ENCODE results near the gene GATD1.
"Not testable (repeated sequence)": the region's sequence is repeated elsewhere in the genome, so short reads cannot be mapped to it uniquely, and the experiment has no call there.

GATD1 gene

DNA sequence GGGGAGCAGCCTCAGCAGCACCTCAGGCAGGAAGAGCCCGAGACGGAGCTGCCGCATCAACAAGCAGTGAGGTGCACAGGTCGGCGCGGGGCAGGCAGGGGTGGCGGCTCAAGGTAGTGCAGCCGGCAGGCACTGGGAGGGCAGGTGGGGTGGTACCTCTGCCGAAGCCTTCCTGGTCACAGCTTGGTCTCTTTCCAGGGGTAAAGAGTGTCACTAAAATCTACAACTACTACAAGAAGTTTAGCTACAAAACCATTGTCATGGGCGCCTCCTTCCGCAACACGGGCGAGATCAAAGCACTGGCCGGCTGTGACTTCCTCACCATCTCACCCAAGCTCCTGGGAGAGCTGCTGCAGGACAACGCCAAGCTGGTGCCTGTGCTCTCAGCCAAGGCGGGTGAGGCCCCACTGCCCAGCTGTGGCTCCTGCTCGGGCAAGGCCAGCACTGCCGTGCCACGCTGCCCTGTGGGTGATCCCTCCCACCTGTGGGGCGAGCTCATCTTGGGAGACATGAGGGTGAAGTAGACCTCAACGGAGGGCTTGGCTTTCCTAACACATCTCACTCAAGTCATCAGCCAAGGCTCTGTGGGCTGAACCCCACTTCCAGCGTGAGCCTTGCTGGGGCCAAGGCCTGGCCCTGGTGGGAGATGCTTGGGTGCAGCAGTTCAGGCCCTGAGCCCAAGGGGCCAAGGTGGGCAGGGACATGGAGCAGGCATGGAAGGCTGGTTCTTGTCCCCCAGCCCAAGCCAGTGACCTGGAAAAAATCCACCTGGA is 13.6 kb downstream of the GATD1 start:
- no peak for DNase-seq (ENCODE audit: low read depth in 2 of 2)

DNA sequence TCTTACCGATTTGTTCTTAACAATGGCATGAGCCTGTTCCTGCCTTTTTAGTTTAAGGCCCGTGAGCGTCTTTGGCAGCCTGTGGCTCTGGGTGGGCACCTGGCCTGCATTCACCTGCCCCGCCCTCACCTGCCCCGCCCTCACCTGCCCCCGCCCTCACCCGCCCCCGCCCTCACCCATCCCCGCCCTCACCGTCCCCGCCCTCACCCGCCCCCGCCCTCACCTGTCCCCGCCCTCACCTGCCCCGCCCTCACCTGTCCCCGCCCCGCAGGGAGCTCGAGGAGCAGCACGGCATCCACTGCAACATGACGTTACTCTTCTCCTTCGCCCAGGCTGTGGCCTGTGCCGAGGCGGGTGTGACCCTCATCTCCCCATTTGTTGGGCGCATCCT is 14.2 kb downstream of the GATD1 start:
- DNase-seq (ENCODE audit: low read depth in 2 of 2) = no peak

DNA sequence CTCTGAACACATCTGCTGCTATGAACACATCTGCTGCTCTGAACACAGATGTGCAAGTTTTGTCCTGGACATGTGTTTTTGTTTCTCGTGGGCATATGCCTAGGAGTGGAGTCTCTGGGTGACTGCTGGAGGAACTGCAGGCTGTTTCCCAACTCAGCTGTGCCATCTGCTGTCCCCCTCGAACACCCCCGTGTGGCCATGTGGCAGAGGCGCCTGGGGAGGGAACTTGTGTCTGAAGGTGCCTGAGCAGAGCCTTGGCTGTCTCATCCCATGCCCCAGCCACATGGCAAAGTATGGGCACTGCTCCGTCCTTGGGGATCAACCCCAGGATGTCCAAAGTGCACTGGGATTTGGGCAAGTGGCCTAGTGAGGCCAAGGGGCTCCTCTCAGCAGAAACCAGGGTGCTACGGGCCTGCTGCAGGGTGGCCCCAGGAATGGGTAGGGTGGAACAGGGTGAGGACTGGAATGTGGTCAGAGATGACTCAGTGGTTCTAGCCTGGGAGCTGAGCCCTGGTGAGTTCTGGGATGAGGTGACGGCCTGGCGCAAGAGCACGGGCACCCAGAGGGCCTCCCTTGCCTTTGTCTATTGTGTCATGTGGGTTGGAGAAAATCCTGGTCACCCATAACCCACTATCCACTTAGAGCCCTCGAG is 14.7 kb downstream of the GATD1 start:
- DNase-seq (ENCODE audit: low read depth in 2 of 2) = no peak

DNA sequence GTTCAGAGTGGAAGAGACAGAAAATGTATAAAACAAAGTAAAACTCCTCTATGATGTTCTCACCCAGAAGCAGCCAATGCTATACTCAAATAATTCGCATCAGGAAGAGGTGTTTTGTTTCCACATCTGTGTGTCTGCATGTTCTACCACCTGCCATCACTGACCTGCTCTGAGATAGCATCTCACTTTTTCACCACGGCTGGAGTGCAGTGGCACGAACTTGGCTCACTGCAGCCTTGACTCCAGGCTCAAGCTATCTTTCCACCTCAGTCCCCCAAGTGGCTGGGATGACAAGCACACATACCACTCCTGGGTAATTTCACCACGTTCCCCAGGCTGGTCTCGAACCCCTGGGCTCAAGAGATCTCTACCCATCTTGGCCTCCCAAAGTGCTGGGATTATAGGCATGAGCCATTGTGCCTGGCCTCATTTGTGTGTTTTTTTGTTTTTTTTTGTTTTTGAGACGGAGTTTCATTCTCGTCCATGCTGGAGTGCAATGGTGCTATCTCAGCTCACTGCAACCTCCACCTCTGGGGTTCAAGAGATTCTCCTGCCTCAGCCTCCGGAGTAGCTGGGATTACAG is 15.7 kb downstream of the GATD1 start:
- no peak for DNase-seq (ENCODE audit: low read depth in 2 of 2)

DNA sequence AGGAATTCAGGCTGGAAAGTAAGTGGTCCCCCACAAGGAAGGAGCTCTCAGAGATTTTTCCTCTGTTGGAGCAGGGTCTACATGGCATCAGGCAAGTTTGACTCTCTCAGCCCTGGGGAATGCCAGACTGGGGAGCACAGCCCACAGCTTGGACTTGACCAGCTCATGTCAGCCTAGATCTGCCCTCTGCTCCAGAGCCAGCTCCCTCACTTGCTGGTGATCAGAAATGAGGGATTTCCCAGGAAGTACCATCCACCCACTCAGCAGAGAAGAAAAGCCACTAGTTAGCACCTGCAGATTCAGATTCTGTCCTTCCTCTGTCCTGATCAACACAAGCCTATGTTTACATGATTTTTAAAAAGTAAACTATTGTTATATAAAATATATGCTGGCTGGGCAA is 17.1 kb downstream of the GATD1 start:
- DNase-seq (ENCODE audit: low read depth in 2 of 2) = no peak

DNA sequence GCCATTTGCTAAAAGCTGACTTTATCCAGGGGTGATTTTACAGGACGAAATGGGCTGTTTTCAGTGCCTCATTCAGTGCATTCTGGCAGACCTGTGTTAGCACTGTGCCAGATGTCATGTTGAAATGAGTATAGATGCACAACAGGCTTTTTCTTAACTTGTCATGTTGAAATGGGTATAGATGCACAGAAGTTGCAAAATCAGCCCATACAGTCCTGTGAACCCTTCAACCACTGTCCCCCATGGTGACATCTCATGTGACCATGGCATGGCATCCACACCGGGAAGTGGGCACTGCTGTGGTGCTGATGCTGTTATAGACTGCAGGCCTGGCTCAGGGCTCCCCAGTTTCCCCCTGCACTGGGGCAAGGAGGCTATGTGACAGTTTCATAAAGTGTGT is 27.6 kb downstream of the GATD1 start:
- no peak for DNase-seq (ENCODE audit: low read depth in 2 of 2)

DNA sequence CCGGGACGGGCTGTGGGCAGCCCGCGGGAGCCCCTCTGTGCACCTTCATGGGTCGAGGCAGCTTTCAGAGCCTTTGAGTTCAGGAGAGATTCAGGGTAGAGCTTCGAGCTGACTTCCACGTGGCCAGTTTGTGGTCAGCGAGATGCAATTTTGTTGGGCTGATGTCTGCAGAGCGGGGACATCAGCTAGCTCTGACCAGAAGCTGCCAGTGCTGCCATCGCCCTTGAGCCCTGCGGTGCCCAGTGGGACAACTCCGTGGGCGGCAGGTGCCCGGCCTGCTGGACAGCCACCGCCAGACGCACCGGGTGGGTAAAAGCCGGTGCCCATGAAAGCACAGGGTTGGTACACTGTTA is 29.3 kb downstream of the GATD1 start:
- no peak for DNase-seq (ENCODE audit: low read depth in 2 of 2)

DNA sequence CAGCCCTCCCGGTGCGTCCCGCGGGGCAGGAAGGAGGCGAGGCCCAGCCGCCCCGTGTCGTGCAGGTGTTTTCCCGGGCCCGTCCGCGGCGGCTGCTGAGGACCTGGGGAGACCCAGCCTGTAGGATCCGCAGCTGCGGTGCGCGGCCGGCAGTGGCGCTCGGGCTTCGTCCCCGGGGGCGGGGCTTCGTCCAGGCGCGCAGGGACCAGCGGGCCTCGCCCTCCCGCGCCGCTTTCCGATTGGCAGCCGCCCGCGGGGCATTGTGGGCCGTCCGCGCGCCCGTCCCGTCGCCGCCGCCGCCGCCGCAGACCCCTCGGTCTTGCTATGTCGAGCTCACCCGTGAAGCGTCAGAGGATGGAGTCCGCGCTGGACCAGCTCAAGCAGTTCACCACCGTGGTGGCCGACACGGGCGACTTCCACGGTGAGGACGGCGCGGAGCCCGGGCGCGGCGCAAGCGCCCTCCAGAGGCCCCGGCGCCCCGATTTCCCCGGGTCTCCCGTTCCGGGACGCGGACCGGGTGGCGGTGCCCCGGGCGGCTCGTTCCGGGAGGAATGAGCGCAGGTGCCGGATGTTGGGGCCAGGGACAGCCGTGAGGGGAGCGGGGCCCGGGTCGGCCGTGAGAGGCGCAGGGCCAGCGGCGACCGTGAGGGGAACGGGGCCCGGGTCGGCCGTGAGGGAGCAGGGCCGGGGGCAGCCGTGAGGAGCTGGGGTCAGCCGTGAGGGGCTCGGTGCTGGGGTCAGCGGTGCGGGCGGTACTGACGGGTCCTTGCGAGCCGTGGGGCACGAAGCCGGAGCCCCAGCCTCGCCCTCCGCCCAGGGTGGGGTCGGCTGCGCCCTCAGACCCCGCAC is 29.9 kb downstream of the GATD1 start, which contains the start of gene TALDO1:
Gene TALDO1 (plus strand): TSS at position 307 of the 849 bp plus-strand sequence. CDS start 18 bp downstream, at position 325.
- peak; percentile 62 to 66 for DNase-seq (ENCODE audit: low read depth in 2 of 2)

DNA sequence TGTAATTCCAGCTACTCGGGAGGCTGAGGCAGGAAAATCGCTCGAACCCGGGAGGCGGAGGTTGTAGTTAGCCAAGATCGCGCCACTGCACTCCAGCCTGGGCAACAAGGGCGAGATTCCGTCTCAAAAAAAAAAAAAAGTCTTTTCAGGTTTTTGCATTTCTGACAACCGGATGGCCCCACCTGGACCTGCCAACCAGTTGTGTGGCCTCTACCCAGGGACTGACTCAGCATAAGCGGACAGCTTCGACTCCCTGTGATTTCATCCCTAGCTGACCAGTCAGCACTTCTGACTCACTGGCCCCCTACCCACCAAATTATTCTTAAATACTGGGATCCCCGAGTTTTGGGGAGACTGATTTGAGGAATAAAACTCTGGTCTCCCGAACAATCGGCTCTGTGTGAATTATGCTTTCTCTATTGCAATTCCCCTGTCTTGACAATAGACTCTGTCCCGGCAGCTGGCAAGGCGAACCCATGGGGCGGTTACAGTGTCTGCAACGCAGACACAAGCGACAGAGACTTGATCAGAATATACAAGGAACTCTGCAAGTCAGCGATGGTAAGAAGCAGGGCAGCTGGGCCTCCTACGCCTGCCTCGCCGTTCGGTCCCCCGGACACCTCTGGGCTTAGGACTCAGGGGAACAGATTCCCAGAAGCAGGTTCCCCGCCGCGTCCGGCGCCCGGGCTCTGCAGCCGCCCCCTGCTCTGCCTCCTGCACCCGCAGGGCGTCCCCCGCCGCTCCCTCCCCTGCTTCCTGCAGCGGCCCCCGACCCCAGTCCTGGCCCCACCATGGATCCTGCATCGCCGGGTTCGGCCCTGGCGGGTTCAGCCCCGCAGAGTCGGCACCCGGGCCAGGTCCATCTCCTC is 30.8 kb downstream of the GATD1 start:
- no peak for DNase-seq (ENCODE audit: low read depth in 2 of 2)

DNA sequence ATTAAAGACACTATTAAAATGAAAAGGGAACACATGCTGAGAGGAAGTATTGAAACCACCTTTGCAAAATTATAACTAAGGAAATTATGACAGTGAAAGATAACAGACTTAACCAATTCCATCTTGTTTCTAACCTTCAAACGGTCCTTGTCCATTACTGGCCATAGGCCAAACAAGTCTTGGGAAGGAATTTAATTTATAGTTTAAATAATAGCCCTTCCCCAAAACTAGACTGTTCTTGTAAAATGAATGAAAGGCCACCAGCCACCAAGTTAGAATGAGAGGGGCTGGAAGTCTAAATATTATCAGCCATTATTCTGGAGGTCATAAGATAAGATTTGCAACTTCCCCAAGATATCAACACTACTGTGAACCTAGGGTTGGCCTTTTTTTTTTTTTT is 31.9 kb downstream of the GATD1 start:
- DNase-seq (ENCODE audit: low read depth in 2 of 2) = no peak

DNA sequence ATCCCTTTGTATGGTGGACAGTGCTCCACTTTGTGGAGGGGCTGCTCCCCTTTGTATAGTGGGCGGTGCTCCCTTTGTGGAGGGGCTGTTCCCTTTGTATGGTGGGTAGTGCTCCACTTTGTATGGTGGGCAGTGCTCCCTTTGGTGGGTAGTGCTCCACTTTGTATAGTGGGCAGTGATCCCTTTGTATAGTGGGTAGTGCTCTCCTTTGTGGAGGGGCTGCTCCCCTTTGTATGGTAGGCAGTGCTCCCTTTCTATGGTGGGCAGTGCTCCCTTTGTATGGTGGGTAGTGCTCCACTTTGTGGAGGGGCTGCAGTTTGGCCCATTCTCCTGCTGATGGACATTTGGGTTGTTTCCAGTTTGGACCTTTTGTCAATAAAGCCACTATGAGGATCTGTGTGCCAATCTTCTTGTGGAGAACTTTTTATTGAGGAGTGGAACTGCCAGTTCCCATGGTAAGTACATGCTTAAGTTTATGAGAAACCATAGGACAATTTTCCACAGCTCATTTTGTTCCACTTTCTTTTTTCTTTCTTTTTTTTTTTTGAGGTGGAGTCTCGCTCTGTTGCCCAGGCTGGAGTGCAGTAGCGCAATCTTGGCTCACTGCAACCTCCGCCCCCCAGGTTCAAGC is 34.6 kb downstream of the GATD1 start:
- no peak for DNase-seq (ENCODE audit: low read depth in 2 of 2)

DNA sequence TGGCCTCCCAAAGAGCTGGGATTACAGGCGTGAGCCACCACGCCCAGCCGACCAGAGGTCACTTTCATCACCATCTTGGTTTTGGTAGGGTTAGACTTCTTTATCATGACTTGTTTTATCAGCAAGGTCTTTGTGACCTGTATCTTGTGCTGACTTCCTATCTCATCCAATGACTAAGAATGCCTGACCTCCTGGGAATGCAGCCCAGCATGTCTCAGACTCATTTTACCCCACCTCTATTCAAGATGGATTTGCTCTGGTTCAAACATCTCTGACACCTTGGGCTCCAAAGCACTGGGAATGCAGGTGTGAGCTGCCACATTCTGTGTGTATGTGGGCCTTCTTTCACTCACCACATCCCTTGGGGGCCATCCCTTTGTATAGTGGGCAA is 35.1 kb downstream of the GATD1 start:
- DNase-seq (ENCODE audit: low read depth in 2 of 2) = no peak

DNA sequence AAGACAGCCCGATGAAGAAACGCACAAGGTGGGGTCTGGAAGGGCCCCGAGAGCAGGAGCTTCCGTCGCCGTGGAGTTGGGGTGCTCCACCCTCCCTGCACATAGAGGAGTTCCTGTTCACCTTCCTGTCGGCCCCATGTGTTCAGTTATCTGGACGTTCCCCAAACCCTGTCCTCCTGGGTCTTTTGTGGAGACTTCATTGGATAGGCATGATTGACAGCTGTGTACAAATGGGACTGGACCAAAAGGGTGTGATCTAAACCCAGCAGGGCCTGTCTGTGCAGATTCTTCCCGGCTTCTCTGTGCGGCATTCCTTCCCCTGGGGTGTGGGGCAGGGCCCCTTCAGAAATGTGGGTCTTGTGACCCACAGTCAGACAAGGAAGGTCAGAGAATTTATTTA is 39.4 kb downstream of the GATD1 start:
- not testable (repeated sequence) for DNase-seq (ENCODE audit: low read depth in 2 of 2)

DNA sequence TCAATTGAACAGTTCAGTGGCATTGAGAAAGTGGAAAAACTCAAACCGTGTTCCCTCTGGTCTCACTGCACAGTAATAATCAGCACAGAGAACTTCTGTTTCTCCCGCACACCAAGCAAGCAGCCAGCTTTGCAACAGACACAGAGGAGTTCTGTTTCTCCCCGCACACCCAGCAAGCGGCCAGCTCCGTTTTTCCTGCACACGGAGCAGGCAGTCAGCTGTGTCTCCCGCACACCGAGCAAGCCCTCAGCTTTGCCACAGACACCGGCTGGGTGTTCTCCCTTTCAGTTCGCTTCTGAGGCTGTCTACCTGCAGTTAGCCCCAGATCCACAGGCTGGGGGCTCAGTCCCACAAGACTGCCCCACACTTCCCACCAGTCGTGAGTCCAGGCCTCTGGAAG is 39.9 kb downstream of the GATD1 start:
- DNase-seq (ENCODE audit: low read depth in 2 of 2) = no peak

DNA sequence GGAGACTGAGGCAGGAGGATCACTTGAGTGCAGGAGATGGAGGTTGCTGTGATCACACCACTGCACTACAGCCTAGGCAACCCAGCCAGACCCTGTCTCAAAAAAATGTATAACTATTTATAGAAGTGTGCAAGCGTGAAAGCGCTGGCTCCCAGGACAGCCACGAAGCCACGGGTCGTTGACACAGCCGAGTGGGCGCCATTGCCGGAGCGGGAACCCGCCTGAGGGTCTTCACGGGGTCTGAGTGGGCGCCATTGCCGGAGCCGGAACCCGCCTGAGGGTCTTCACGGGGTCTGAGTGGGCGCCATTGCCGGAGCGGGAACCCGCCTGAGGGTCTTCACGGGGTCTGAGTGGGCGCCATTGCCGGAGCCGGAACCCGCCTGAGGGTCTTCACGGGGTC is 42.7 kb downstream of the GATD1 start:
- not testable (repeated sequence) for DNase-seq (ENCODE audit: low read depth in 2 of 2)

DNA sequence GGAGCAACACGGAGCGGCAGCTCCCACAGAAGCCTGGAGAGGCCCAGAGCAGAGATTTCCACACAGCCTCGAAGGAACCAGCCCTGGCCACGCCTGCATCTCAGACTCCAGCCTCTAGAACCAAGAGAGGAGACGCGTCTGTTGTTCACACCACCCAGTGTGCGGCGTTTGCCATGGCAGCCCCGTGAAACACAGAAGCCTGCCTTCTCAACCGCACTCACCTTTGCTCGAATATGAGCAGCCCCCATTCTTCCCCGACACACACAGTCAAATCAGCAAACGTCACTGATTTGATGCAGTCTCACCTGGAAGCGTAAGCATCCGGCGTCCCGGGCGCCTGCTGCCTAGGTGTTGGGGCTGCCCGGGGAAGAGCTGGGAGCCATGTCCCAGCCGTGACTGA is 44.2 kb downstream of the GATD1 start:
- no peak for DNase-seq (ENCODE audit: low read depth in 2 of 2)

DNA sequence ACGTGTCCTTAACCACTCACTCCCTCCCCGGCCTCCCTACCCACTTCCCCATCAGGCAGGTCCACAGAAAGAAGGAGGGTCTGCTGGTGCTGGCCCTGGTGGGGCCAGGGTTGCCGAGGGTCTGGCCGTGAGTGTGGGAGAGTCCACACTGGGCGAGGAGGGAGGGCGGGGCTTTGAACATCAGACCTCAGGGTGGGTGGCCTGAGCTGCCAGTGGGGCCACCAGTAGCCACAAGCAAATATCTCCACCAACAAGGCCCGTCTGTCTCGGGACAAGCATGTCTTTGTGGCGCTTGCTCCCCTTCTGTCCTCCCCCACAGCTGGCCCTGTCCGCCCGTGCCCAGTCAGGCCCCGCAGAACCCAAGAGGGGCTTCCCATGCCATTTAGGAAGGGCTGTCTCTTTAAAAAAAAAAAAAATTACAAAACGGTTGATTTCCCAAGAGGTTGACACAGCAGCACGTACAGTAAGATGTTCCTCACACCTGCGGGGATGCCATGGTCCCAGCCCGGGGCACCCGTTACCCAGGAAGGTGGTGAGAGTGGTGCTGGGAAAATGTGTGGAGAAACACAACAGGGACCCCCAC is 47.7 kb downstream of the GATD1 start:
- no peak for DNase-seq (ENCODE audit: low read depth in 2 of 2)

DNA sequence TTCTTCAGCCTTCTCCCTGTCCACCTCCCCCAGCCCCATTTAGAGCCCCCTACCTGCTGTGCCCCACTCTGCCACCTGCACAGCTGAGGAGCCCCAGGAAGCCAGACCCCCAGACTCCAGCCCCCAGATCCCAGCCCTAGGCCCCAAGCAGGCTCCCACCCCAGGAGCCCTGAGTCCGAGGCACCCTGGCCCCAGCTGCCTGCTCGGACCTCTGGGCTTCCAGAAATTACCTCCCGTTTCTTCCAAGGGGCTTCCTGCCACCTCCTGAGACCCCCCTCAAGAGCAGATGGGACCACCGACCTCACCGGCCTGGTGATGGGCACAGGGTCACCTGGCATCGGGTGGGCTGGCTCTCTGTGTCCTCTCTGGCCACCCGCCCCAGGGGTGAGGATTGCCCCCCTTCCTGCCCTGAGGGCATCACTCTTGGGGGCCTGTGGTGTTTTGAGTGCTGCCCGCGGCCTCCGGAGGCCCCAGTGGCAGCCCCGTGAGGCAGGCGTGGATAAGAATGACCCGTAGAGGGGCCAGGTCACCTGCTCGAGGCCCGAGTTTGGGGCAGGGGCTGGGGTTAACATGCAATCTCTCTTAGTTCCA is 48.3 kb downstream of the GATD1 start:
- DNase-seq (ENCODE audit: low read depth in 2 of 2) = no peak

DNA sequence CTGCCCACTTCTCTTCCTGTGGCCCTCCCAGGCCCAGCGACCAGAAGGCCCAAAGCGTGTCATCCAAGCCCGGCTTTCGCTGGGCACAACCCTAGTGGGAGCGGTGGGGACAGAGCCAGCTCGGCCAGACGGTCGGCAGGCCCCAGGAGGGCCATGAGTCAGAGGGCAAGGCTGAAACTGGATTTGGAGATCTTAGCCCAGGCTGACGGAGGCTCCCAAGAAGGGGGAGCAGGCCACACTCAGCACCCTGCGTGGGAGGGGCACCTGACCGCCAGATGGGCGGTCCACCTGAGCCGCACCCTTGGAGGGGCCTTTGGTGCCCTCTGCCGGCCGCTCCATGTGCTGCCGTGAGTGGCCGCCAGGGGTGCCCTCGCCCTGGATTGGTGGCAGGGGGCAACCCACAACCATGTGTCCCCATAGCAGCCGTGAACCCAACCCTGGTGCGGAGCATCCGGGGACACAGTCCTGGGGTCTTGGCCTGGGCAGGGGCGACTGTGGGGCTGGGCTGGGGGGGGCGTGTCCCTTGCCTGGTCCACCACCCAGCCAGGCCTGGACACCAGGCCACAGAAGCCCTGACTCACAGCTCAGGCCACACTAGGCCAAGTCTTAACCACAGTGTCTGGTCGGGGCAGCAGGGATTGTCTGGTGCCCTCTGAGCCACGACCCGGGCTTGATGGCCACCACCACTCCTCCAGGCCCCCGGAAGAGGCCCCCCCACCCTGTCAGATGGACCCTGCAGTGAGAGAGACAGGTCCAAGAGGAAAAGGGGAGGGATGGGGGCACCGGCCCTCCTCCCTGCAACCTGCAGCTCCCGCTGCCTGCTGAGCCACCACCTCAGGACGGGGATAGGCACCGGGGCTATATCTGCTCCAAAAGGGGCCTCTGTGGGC is 49.2 kb downstream of the GATD1 start:
- DNase-seq (ENCODE audit: low read depth in 2 of 2) = peak; percentile 60 to 66
